GM19023 (cell line): ENCODE data around the gene PTCH2.
A peak's percentile ranks its signal among the peaks of the same experiment; 100 is the strongest.
"Not testable (repeated sequence)": the region's sequence is repeated elsewhere in the genome, so short reads cannot be mapped to it uniquely, and the experiment has no call there.

Experiments
- ATAC-seq: cut with Tn5 transposase; IDR thresholded peaks from one replicate; pipeline ENCODE4 v1.9.1; 2021; ENCODE audit warnings: mild to moderate bottlenecking, moderate library complexity; ENCODE audit not compliant: unreplicated experiment

The PTCH2 gene

DNA sequence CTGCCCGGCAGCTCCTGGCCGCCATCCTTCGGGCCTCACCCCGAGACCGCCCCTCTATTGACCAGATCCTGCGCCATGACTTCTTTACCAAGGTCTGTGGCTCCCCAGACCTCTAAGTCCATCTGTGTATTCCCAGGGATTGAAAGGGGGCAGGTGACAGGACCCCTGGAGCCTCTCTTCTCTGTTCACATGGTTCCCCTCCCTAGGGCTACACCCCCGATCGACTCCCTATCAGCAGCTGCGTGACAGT is 40.1 kb downstream of the PTCH2 start:
- ATAC-seq, result no peak

DNA sequence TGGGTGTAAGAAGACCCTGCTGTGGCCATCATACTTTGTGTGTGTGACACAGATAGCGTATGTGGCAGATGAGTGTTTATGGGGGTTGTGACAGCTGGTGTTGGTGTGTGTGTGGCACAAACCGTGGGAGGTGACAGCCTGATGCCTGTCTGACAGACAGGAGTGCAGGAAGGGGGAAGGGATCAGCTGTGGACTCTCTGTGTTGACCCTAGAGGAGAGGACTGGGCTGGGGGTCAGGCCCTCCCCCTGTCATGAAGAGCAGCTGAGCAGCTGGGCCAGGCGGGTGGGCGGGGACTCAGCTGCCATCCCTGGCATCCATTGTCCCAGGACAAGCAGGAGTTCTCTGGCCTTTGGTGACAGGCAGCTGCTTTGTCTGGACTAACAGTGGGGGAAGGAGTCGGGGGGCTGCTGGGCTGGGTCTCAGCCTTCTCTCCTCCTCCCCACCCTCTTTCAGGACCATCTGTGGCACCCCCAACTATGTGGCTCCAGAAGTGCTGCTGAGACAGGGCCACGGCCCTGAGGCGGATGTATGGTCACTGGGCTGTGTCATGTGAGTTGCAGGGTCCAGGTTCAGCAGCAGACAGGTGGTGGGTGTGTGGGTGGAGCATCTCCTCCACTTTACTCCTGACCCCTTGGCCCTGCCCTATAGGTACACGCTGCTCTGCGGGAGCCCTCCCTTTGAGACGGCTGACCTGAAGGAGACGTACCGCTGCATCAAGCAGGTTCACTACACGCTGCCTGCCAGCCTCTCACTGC is 40.6 kb downstream of the PTCH2 start:
- ATAC-seq, result no peak

DNA sequence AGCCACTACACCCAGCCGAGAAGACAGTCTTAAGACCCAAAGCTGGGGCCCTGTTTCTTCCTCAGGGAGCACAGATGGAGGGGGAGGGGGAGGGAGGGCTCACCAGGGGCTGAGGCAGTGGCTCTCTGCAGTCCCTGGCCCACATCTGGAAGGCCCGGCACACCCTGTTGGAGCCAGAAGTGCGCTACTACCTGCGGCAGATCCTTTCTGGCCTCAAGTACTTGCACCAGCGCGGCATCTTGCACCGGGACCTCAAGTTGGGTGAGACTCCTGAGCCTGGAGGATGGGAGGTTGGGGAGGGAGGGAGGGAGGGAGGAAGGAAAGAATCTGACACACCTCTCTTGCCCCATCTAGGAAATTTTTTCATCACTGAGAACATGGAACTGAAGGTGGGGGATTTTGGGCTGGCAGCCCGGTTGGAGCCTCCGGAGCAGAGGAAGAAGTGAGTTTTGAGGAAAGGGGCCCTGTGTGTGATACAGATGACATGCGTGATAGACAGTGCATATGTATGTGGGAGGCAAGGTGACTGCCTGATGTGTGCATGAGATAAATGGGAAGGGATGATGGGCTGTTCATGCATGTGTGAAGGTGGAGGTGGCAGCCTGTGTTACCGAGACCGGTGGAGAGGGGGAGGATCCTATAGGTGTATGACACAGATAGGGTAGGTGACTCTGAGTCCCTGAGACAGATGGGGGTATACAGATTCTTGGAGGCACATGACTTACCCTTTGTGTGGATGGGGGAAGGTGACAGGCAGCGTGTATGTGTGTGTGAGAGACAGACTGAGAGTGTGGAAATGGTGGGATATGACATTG is 41.4 kb downstream of the PTCH2 start:
- no peak for ATAC-seq

DNA sequence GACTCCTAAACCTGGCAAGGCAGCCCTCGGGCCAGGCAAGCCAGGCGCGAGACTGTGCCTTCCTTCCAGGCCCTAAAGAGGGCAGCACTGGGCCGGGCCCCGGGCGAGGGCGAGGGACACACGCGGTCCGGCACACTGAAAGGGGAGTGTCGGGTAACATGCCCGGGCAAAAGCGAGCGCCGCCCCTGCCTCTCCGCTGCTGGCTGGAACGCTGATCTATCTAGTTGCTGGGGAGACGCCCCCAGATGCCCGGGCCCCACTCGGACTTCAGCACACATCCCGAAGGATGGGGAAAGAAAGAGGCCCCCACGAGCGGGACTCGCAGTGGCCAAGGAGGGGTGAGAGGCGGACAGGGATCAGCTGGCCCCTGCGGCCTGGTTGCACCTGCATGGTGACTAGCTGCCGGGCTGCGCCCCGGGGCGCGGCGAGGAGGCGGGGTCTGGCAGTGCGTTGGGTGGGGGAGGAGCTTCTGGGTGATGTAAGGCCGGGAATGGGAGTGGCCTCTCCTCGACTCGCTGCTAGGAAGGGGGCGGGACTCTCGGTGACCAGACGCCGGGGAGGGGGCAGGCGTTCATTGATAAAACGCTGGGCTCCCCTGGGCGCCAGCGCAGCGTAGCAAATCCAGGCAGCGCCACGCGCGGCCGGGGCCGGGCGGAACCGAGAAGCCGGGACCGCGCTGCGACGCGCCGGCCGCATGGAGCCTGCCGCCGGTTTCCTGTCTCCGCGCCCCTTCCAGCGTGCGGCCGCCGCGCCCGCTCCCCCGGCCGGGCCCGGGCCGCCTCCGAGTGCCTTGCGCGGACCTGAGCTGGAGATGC is 43.1 kb downstream of the PTCH2 start, which contains the start of gene PLK3:
Gene PLK3, plus strand, starts transcription at position 608 of the 815 bp plus-strand sequence. Its CDS starts 87 bp downstream, at position 695.
- peak; percentile 84 for ATAC-seq

DNA sequence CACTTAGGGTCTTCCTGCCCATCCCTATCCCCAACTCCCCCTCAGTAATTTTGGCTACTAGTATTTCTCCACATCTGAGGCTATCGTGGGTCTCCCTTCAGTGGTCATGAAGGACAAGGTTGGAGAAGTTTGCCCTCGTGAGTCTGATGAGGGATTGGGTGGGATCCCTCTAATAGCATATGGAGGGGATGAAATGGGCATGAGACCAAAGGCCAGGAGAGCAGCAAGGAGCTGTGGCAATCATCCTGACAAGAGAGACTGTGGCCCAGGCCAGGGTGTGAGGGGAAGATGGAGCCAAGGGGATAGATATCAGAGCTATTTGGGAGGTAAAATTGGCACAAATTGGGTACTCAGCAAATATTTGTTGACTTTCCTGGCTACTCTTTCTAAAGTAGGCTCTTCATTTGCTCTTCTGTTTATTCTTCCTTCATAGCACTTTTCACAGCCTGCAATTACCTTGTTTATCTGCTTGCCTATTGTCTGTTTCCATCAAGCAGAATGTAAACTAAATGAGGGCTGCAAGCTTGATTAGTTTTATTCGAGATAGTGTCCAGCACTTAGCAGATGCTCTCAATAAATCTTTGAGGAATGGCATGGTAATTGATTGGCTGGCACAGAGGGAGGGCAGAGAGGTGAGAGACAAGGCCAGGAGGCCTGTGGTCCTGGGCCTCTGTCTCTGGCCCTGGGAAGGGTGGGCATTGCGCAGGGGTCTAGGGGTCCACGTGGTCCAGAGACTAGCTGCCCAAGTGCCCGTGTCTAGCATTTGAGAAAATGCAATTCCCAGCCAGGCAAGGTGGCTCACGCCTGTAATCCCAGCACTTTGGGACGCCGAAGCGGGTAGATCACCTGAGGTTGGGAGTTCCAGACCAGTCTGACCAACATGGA is 44.3 kb downstream of the PTCH2 start:
- no peak for ATAC-seq

DNA sequence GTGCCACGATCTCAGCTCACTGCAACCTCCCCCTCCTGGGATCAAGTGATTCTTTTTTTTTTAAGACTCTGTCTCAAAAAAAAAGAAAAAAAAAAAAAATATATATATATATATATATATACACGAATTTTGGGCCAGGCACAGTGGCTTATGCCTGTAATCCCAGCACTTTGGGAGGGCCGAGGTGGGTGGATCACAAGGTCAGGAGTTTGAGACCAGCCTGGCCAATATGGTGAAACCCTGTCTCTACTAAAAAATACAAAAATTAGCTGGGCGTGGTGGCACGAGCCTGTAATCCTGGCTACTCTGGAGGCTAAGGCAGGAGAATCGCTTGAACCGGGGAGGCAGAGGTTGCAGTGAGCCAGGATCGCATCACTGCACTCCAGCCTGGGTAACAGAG is 45.2 kb downstream of the PTCH2 start:
- not testable (repeated sequence) for ATAC-seq

DNA sequence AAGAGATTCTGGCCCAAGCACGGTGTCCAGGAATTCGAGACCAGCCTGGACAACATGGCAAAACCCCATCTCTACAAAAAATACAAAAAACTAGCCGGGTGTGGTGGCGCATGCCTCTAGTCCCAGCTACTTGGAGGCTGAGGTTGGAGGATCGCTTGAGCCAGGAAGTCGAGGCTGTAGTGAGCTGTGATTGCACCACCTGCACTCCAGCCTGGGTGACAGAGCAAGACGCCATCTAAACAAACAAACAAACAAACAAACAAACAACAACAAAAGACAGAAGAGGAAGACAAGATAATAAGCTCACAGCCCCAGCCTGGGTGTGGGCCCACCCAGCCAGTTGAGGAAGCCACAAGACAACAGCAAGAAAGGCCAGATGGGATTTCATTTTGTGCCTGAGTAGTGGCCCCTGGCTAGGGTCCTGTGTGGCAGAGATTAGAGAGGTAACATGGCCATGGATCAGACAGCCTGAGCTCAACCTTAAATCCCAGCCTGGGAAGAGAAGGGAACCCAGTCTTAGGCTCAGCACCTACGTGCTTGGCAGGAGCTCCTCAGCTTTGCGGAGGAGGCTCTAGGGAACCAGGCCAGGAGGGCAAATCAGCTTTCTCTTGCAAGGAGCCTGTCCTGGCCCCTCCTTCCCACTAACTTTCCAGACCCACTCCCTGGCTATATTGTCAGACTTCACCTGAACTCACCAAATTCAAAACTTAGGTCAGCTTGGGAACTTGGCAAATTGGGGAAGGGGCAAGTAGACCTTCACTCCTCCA is 50.1 kb downstream of the PTCH2 start:
- no peak for ATAC-seq

DNA sequence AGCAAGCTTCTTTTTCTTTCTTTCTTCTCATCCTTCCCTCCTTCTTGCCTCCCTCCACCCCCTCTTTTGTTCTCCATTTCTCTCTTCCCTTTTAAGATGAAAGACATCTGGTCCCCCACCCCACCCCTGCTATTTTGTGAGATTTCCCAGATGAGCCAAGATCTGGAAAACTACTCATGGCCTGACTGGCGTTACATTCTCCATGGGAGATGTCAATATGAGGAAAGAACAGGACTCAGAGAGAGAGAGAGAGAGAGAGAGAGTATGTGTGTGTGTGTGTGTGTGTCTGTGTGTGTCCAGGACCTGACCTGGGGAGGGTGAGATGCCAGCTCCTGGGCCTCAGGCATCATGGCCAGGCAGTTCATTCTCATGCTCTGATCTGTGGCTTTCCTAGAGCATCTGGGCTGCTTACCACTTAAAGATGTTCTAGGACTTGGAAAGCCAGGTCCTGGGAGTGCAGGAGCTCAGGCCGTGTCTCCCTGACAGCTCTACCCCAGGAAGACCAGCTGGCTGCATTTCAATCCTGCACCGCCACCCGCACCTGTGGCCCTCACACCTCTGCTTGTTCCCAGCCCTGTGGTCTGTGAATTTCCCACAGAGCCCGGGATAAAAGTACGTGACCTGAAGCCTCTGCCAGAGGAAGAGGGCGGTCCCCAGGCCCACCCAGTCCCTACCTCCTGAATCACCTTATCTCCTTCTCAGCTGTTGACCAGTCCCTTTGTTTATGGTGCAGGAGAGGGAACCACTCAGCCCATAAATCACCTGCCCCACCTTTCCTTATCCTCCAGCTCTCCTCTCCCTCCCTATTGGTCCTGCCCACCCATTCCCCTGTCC is 51.9 kb downstream of the PTCH2 start:
- no peak for ATAC-seq

DNA sequence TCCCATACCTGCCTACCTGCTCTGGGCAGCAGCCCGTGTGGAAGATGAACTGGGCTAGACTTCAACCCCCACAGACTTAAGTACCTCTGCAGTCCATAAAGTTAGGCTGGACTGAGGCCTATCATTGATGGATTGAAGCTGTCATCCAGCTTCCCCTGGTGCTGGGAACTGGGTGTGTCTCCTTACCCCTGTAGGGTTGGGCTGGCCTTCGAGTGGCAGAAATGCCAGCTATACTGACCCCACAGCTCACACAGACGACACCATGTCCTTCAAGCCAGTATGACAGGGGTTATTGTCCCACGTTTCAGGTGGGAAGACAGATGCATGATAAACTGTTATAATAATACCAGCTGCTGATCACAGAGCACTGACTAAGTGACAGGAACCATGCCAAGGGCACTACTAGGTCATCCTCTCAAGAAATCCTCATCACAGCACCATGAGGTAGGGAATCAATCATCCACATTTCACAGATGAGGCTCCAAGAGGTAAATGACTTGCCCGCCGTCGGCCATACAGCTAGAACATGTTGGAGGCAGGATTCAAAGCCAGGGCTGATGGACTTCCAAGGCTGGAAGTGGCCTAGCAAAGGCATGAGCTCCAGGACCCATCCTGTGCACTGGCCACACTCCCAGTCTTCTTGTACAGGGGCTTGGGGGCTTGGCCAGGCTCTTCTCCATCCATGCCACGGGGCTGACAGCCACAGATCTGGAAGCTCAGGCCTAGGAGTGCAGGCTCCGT is 54.8 kb downstream of the PTCH2 start, which contains the start of gene BEST4:
Gene BEST4, minus strand, starts transcription at position 51 of the 741 bp plus-strand sequence. CDS start 465 bp downstream, outside the sequence.
- ATAC-seq, result no peak

DNA sequence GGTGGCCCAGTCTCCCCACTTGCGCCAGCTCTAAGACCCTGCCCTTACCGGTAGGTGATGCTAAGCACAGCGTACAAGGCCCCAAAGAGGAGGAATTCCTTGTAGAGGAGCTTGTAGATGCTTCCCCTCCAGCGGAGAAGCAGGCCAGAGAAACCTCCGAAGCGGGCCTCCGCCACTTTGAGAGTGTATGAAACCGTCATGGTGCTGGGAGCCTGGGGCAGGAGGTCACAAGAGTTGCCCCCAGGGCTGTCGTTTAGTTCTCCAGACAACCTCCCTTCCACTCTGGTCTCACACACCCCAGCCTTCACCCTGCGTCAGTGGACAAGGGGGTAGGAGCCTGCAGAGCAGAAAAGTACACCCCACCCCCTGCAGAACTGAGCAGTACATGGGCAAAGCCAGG is 55.5 kb downstream of the PTCH2 start:
- ATAC-seq, result no peak

DNA sequence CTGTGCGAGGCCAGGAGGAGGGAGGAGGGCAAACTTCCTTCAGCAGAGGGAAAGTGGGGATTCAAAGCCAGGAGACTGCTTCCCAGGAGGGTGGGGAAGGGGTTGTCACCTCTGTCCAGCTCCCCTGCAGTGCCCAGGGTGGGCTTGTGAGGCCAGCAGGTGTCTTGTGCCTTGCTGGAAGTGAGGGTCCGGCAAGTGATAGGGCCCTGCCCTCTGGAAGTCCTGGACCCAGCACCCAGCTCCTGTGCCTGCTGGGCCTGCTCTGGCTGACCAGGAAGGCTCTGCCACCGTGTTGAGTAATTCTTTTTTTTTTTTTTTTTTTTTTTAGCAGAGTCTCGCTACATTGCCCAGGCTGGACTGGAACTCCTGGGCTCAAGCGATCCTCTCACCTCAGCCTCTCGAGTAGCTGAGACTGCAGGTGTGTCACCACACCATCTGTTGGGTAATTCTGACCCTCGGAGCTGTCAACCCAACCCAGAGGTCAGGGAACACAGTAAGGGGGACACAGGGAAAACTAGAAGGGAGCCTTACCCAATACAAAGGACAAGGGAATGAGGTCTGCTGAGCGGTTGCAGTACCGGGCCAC is 56.1 kb downstream of the PTCH2 start:
- no peak for ATAC-seq

DNA sequence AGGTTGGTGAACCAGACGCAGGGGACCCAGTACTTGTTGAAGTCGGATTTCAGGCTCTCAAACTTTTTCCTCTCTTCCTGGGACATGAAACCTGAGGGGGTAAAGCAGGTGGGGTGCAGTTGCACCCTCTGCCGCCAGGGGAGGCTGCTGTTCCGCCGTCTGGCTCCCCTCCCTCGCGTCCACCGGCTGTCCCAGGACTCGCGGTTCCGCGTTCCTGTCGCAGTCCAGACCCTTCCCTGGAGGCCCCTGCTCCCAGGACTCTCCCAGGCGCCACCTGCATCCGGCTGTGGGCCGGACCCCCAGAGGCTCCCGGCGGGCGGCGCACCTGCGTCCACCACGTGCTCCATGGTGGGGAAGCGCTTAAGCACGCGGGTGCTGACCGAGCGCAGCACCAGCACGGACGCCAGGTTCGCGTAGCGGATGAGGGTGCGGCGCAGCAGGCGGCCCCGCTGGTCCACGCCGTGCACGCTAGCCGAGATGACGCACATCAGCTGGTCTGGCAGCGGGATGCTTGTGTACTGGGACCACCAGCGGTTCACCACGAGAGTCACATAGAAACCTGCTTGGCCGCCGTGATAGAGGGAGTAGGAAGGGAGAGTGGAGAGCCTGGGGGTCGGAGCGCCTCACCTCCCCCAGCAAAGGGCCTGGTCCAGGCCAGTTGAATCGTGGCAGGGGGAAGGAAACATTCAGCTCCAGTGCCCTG is 56.8 kb downstream of the PTCH2 start:
- ATAC-seq, result peak; percentile 45

DNA sequence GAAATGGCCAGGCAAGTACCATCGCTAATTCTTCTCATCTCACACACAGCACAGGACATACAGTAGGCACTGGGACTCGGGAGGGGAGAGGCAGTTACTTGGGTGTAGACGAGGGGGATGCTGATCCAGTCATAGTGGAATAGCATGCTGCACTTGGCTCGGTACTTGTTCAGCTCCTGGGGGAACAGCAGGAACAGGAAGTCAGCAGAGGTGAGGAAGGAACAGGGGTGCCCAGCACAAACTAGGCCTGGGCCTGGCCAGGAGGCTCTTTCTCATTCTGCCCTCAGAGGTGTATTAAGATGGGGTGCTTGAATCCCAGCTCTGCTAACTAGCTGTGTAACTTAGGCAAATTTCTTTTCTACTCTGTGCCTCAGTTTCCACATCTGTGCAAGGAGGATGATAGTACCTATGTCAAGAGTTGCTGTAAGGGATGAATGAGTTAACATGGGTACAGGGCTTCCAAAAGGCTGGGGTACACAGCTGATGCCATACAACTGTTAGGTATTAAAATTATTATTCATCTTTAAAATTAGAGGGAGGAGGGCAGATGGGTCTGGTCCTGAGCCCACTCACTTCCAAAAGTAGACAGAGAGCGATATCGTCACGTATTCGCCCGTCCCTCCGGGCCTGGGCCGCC is 57.4 kb downstream of the PTCH2 start:
- ATAC-seq, result peak; percentile 2

DNA sequence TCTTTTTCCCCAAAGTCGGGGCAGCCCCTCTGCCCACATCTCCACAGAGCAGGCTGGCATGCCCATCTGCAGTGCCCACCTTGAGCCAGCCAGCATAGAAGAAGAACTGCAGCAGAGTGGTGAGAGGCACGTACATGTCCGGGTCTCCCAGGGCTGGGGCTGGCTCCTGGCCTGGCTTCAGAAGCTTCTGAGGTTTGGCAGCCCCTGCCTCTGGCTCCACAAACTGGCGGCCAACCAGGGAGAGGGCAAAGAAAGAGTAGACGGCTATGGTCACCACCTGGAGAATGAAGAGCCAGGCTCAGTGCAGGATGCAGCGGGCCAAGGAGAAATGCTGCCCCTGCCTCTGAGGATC is 58.0 kb downstream of the PTCH2 start:
- no peak for ATAC-seq

DNA sequence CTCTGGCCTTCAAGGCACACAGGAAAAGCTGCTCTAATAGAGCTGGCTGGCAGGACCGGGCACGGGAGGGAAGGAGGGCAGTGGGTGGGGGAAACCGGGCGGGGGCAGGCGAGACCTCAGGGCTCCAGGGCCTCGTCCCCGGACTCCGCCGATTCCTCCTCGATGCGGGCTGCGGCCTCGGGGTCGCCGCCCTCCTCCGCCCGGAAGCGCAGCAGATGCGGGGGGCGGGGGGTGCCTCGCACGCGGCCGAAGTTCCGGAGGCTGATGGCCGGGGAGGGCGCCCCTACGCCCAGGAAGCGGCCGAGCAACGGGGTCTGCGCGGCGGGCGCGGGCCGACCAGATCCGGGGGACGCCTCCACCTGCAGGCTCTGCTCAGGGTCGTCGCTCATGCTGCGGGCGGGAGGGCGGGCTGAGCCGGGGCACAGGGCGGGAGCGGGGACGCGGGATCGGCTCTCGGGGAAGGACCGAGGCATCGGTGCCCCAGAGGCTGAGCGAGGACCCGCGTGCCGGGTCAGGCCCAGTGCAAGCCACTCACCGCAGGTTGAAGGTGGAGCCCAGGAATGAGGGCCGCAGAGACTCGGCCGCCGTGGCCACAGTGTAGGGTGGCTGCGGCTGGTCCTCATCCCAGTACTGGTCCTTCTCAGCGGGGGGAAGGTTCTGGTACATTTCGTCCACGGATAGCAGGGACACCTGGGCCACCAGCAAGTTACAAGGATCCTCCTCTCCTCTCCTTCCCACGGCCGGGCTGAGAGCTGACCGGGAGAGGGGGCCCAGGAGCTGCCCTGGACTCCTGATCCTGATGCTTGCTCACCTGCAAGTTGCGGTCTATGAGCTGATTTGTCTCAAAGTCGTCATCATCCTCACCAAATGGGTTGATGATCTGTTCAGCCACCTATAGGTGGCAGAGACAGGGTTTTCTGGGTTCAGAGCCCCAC is 58.7 kb downstream of the PTCH2 start:
- no peak for ATAC-seq

DNA sequence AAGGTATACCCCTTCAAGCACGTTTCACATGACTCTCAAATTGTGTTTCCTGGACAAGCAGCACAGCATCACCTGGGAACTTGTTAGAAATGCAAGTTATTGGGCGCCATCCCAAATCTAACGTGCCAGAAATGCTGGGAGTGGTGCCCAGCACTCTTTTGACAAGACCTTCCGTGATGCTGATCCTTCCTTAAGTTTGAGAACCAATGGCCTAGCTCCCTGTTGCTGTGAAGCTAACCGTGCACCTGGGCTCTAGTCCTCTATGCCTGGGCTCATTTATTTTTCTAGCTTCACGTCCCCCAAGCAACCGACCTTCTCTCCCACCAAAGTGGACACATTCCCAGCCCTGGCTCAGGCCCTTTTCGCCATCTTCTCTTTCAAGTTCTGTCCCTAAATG is 59.4 kb downstream of the PTCH2 start:
- ATAC-seq, result no peak
